GM12865 (cell line): ENCODE results near the gene LGALS9.

Source experiments
- DNase-seq: peaks from one replicate; pipeline ENCODE4 v3.0.0; 2010; ENCODE audit warnings: low read depth
- H3K4me3 ChIP-seq: 2 replicates; pipeline ENCODE4 v1.5.1; 2011; ENCODE audit warnings: mild to moderate bottlenecking, low read depth, low read length, control low read depth
- CTCF ChIP-seq: IDR thresholded peaks from 2 replicates; pipeline ENCODE4 v1.5.1; 2011; ENCODE audit warnings: low read length, control low read depth, low read depth, inconsistent platforms; ENCODE audit not compliant: insufficient read depth; ENCODE audit errors: missing control alignments

The LGALS9 gene

GRCh38 chr17:27597188-27597580 lies 33.8 kb upstream of the LGALS9 start:
- no peak overlapping the region for H3K4me3 ChIP-seq
- no peak for TF ChIP-seq CTCF
- no peak for DNase-seq

DNA sequence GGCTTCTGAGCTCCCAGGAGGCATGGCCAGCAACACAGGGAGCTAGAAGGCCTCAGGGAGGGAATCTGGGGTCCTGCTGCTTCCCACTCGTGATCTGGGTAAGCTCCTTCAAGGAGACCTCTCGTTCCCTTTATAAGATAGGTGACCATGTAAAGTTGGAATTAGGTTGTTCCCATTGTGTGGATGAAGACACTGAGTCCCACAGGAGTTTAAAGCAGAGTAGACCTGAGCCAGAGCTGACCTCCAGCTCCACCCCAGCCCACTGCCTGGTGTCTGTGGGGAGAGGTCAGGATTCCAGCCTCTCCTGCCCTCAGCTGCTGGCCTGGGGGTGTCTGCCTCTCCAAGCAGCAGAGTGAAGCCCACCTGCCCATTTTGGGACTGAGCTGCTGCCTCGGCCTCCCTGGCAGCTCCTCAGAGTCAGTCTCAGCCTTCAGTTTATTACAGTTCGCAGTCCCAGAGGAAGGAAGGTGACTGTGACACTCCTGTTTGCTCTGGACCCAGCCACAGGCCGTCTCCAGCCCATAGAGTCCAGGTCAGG lies 33.1 kb upstream of the LGALS9 start:
- no peak for DNase-seq
- TF ChIP-seq CTCF = no peak
- H3K4me3 ChIP-seq = no peak overlapping the region

- TF ChIP-seq CTCF = no peak
- no peak overlapping the region for H3K4me3 ChIP-seq
- no peak for DNase-seq
These were observed 32.5 kb upstream of the LGALS9 start for GRCh38 chr17:27598337-27599050.

DNA sequence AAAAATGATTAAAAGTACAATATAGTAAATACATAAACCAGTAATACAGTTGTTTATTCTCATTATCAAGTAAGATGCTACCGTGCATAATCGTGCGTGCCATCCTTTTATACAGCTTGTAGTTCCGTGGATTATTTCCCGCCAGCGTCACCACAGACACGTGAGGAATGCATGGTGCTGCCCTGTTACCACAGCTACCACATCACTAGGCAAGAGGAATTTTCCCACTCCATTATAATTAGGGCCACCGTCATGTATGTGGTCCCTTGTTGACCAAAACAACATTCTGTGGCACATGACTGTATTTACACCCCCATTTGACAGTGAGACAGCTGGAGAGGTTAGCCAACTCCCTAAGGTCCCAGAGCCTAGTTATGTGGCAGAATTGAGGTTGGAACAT lies 30.5 kb upstream of the LGALS9 start:
- no peak overlapping the region for H3K4me3 ChIP-seq
- TF ChIP-seq CTCF = no peak
- DNase-seq = no peak

- peak; percentile 91 for TF ChIP-seq CTCF
- DNase-seq = peak; percentile 82
- no peak overlapping the region for H3K4me3 ChIP-seq
These were observed 29.7 kb upstream of the LGALS9 start for GRCh38 chr17:27601069-27601974.

- no peak for DNase-seq
- H3K4me3 ChIP-seq = no peak overlapping the region
These were observed 29.0 kb upstream of the LGALS9 start for GRCh38 chr17:27601975-27602302.

More at GRCh38 chr17:27601975-27602302, 29.0 kb upstream of the LGALS9 start:
- TF ChIP-seq CTCF = no peak
